Measurements from ENCODE around the gene NUP98.
"Not testable (repeated sequence)": the region's sequence is repeated elsewhere in the genome, so short reads cannot be mapped to it uniquely, and the experiment has no call there.

Gene NUP98

GRCh38 chr11:3820971-3821370, 23.6 kb upstream of the NUP98 start:
- no peak for DNase-seq
- Mint-ChIP-seq H3K27me3 (ENCODE audit: low read depth, poor library complexity) (peaks cover 2% of the 10 kb centered on the region), H3K27ac (no peak overlapping the region), H3K4me3 (no peak overlapping the region), H3K9me3 (no peaks in the 10 kb centered on the region), H3K4me1 (peaks cover 41% of the 10 kb centered on the region), H3K36me3 (ENCODE audit: low read depth) (peaks cover 28% of the 10 kb centered on the region)
- TF ChIP-seq CTCF (IDR thresholded peaks at IDR 0.05) = no peak

- Mint-ChIP-seq H3K36me3 (ENCODE audit: low read depth) (peaks cover 6% of the 10 kb centered on the region), H3K4me1 (peaks cover 24% of the 10 kb centered on the region), H3K27me3 (ENCODE audit: low read depth, poor library complexity) (peaks cover 2% of the 10 kb centered on the region), H3K4me3 (peak overlapping the region; percentile 24), H3K9me3 (no peaks in the 10 kb centered on the region), H3K27ac (peak overlapping the region; percentile 72)
- no peak for TF ChIP-seq CTCF (IDR thresholded peaks at IDR 0.05)
- no peak for DNase-seq
Measured at GRCh38 chr11:3817181-3817800, 19.9 kb upstream of the NUP98 start.

GRCh38 chr11:3816673-3817072, 19.3 kb upstream of the NUP98 start:
- H3K36me3 Mint-ChIP-seq (ENCODE audit: low read depth) = peaks cover 8% of the 10 kb centered on the region
- no peak overlapping the region for H3K4me3 Mint-ChIP-seq
- H3K27ac Mint-ChIP-seq = no peak overlapping the region
- no peak for DNase-seq
- TF ChIP-seq CTCF (IDR thresholded peaks at IDR 0.05) = no peak
- H3K27me3 Mint-ChIP-seq (ENCODE audit: low read depth, poor library complexity) = peaks cover 2% of the 10 kb centered on the region
- H3K9me3 Mint-ChIP-seq = no peaks in the 10 kb centered on the region
- H3K4me1 Mint-ChIP-seq = peaks cover 24% of the 10 kb centered on the region

- Mint-ChIP-seq H3K4me1 (peaks cover 32% of the 10 kb centered on the region), H3K36me3 (ENCODE audit: low read depth) (peaks cover 8% of the 10 kb centered on the region), H3K9me3 (no peaks in the 10 kb centered on the region), H3K27me3 (ENCODE audit: low read depth, poor library complexity) (peaks cover 2% of the 10 kb centered on the region), H3K4me3 (peak overlapping the region; percentile 12), H3K27ac (peak overlapping the region; percentile 92)
- no peak for TF ChIP-seq CTCF (IDR thresholded peaks at IDR 0.05)
- DNase-seq = no peak
Measured at GRCh38 chr11:3815845-3816244, 18.5 kb upstream of the NUP98 start.

GRCh38 chr11:3814832-3815231, 17.5 kb upstream of the NUP98 start:
- not testable (repeated sequence) for DNase-seq; H3K36me3 Mint-ChIP-seq (ENCODE audit: low read depth); H3K9me3 Mint-ChIP-seq; H3K27me3 Mint-ChIP-seq (ENCODE audit: low read depth, poor library complexity); H3K4me3 Mint-ChIP-seq
- Mint-ChIP-seq H3K4me1 (peaks cover 38% of the 10 kb centered on the region), H3K27ac (peak overlapping the region; percentile 92)

GRCh38 chr11:3810951-3811350, 13.6 kb upstream of the NUP98 start:
- DNase-seq = no peak
- H3K4me3 Mint-ChIP-seq = no peak overlapping the region
- H3K27ac Mint-ChIP-seq = no peak overlapping the region
- TF ChIP-seq CTCF (IDR thresholded peaks at IDR 0.05) = no peak
- no peaks in the 10 kb centered on the region for H3K9me3 Mint-ChIP-seq
- no peaks in the 10 kb centered on the region for H3K27me3 Mint-ChIP-seq (ENCODE audit: low read depth, poor library complexity)
- peaks cover 44% of the 10 kb centered on the region for H3K4me1 Mint-ChIP-seq
- H3K36me3 Mint-ChIP-seq (ENCODE audit: low read depth) = peaks cover 4% of the 10 kb centered on the region
